BLaER1 (cell line): ENCODE results near the gene PGA4.
"Not testable (repeated sequence)": the region's sequence is repeated elsewhere in the genome, so short reads cannot be mapped to it uniquely, and the experiment has no call there.

Experiments used
- H3K27ac ChIP-seq: shearing (Covaris generic); formaldehyde crosslinking; 2 replicates; pipeline ENCODE4 v1.8.1; 2022
- H3K27me3 ChIP-seq: shearing (Covaris generic); formaldehyde crosslinking; 2 replicates; pipeline ENCODE4 v1.8.1; 2022
- H3K36me3 ChIP-seq: shearing (Covaris generic); formaldehyde crosslinking; 2 replicates; pipeline ENCODE4 v1.8.1; 2022
- H3K4me1 ChIP-seq: shearing (Covaris generic); formaldehyde crosslinking; 2 replicates; pipeline ENCODE4 v1.8.1; 2022
- H3K4me2 ChIP-seq: shearing (Covaris generic); formaldehyde crosslinking; 2 replicates; pipeline ENCODE4 v1.8.1; 2022
- H3K4me3 ChIP-seq: shearing (Covaris generic); formaldehyde crosslinking; 2 replicates; pipeline ENCODE4 v1.8.1; 2022
- H3K9ac ChIP-seq: shearing (Covaris generic); formaldehyde crosslinking; 2 replicates; pipeline ENCODE4 v1.8.1; 2022
- H3K9me3 ChIP-seq: shearing (Covaris generic); formaldehyde crosslinking; 2 replicates; pipeline ENCODE4 v1.8.1; 2022
- H4K20me1 ChIP-seq: shearing (Covaris generic); formaldehyde crosslinking; 2 replicates; pipeline ENCODE4 v1.8.1; 2022
- Cebpa-rat ChIP-seq: shearing (Covaris generic); IDR thresholded peaks from 2 replicates; pipeline ENCODE4 v1.8.1; 2022

Gene PGA4

DNA sequence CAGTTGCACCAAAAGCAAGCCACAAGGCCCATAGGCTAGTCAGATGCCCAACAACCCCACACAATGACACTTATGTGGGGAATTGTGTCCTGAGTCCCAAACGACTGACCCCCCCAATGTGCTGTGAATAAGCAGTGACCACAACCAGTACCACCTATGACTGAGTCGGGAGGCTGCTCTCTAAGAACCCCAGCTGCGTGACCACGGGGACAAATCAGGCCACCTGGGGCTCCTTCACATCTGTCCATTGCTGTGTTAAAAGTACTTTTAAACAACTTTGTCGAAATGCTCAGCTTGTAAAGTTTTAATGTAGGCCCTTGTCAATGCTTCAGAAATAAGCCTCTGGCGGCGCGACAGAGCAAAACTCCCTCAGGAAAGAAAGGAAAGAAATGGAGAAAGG is 18.1 kb downstream of the PGA4 start:
- not testable (repeated sequence) for H4K20me1 ChIP-seq, H3K9ac ChIP-seq
- peak overlapping the region; percentile 45; the same call in 1 of the 2 replicates for H3K4me2 ChIP-seq

GRCh38 chr11:61240875-61241274 is 18.7 kb downstream of the PGA4 start, which contains the start of gene PGA5:
TSS of gene PGA5 (plus strand) at chr11:61241175. CDS start at chr11:61241227, 52 bp downstream.
- H3K27ac ChIP-seq, H3K27me3 ChIP-seq, H3K9ac ChIP-seq, H3K4me3 ChIP-seq, H3K9me3 ChIP-seq, H3K36me3 ChIP-seq, H4K20me1 ChIP-seq, H3K4me1 ChIP-seq: not testable (repeated sequence)
- H3K4me2 ChIP-seq = peak within 1 kb of the TSS; percentile 45; the same call in 1 of the 2 replicates

More for the DNA sequence above, 18.1 kb downstream of the PGA4 start:
- not testable (repeated sequence) for H3K27ac ChIP-seq, H3K4me1 ChIP-seq, H3K36me3 ChIP-seq, H3K9me3 ChIP-seq, H3K4me3 ChIP-seq, H3K27me3 ChIP-seq

DNA sequence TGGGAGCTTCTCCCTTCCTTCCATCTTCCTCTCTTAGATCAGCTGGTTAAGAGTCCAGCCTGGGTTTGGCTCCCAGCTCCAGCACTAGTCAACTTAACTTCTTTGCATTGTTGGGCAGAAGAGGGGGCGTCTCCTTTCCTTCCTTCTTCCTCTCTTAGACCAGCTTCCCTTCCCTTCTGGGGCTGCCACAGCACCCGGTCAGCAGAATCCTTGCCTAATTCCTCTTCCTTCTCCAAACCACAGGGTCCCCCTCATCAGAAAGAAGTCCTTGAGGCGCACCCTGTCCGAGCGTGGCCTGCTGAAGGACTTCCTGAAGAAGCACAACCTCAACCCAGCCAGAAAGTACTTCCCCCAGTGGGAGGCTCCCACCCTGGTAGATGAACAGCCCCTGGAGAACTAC is 19.4 kb downstream of the PGA4 start:
- H3K9ac ChIP-seq, H3K9me3 ChIP-seq, H3K27me3 ChIP-seq, H4K20me1 ChIP-seq, H3K4me3 ChIP-seq, H3K4me1 ChIP-seq, H3K4me2 ChIP-seq, H3K27ac ChIP-seq, H3K36me3 ChIP-seq: not testable (repeated sequence)

DNA sequence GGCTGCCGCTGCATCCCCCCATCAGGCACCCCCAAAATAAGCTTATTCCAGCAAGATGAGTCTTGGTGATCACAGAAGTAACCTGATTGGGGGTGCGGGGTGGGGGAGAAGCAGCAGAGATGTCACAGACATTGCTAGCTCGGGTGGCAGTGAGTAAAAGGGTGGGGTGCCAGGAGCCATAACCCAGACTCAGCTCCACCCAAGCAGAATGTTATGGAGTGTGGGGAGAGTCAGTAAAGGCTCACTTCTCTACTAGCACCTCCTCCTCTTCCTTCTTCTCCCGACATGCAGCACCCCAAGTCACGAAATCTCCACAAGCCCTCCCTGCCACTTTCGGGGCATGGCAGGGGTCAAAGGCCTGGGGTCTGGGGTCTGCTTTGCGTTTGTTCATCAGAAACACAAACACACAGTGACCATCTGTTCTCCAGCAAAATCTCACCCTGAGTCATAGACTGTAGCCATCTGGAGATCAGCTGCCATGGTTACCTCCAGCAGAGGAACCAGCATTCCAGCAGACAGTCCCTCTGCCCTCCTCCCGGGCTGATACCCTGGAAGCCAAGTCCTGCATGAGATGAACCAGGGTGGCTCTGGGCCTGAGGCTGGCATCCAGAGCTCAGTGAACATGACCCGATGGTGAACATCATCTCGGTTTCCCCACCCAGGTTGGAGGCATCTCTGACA is 23.3 kb downstream of the PGA4 start:
- not testable (repeated sequence) for H3K4me1 ChIP-seq, H3K36me3 ChIP-seq, H3K27ac ChIP-seq, H4K20me1 ChIP-seq, H3K4me3 ChIP-seq, H3K9me3 ChIP-seq, H3K4me2 ChIP-seq, H3K27me3 ChIP-seq, H3K9ac ChIP-seq

GRCh38 chr11:61248071-61248470 is 25.9 kb downstream of the PGA4 start:
- not testable (repeated sequence) for H3K27me3 ChIP-seq, H3K27ac ChIP-seq, H3K9ac ChIP-seq, H3K9me3 ChIP-seq, H3K4me2 ChIP-seq, H3K4me3 ChIP-seq, H4K20me1 ChIP-seq
- Histone ChIP-seq H3K4me1 (peaks cover 23% of the 10 kb centered on the region; the same call in 1 of the 2 replicates), H3K36me3 (peaks cover 17% of the 10 kb centered on the region)

- H3K27me3 ChIP-seq, H4K20me1 ChIP-seq, H3K4me2 ChIP-seq, H3K27ac ChIP-seq, H3K9me3 ChIP-seq, H3K9ac ChIP-seq, H3K4me3 ChIP-seq: not testable (repeated sequence)
- H3K36me3 ChIP-seq = peaks cover 24% of the 10 kb centered on the region
- peaks cover 26% of the 10 kb centered on the region for H3K4me1 ChIP-seq
These were observed 27.1 kb downstream of the PGA4 start for GRCh38 chr11:61249201-61249600.

DNA sequence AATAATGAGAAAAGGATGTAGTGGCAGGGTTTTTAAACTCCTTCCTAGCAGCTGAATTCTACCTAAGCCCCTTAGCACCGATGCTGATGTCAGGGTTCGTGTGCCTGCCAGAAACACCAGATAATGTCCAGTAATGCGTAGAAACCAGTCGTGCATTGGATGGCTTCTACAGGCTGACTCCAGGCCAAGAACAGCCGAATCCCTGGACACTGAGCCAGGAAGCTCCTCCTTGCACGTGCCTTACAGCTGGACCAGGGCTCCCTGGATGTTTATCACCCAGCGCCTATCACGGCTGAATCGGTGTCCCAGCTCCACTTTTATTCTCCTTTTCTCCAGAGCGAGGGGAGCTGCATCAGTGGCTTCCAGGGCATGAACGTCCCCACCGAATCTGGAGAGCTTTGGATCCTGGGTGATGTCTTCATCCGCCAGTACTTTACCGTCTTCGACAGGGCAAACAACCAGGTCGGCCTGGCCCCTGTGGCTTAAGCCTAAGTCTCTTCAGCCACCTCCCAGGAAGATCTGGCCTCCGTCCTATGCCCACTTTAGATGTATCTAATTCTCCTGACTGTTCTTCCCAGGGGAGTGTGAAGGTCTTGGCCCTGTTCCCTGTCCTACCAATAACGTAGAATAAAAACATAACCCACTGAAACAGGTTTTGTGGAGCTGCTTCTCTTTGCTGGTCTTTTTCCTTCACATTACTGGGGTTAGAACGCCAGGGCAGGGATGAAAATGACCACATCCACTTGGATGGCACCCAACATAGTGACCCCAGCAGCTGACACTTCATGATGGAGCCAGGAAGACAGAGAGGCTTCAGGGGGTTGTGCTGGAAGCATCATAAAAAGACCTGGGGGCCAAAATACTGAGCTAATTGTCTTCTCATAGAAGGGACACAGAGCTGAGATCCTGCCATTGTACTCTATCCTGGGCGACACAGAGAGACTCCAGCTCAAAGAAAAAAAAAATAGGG is 28.9 kb downstream of the PGA4 start:
- peaks cover 24% of the 10 kb centered on the region; the same call in 1 of the 2 replicates for H4K20me1 ChIP-seq
- not testable (repeated sequence) for H3K27me3 ChIP-seq

GRCh38 chr11:61252332-61252731 is 30.2 kb downstream of the PGA4 start:
- H3K36me3 ChIP-seq = peaks cover 43% of the 10 kb centered on the region
- not testable (repeated sequence) for H3K27ac ChIP-seq, H3K9me3 ChIP-seq, H3K4me3 ChIP-seq, H3K9ac ChIP-seq, H3K27me3 ChIP-seq, H3K4me2 ChIP-seq
- peaks cover 44% of the 10 kb centered on the region for H3K4me1 ChIP-seq
- peaks cover 36% of the 10 kb centered on the region for H4K20me1 ChIP-seq

More for the DNA sequence above, 28.9 kb downstream of the PGA4 start:
- not testable (repeated sequence) for H3K27ac ChIP-seq, H3K9ac ChIP-seq, H3K4me3 ChIP-seq, H3K9me3 ChIP-seq
- peaks cover 31% of the 10 kb centered on the region for H3K36me3 ChIP-seq
- peak overlapping the region; percentile 22; the same call in 1 of the 2 replicates for H3K4me2 ChIP-seq
- H3K4me1 ChIP-seq = peaks cover 44% of the 10 kb centered on the region

- Histone ChIP-seq H3K9me3 (no peaks in the 10 kb centered on the region), H3K4me3 (no peak overlapping the region), H3K27me3 (no peaks in the 10 kb centered on the region), H3K4me2 (peak overlapping the region; percentile 41), H3K9ac (no peak overlapping the region), H3K36me3 (peaks cover 65% of the 10 kb centered on the region), H4K20me1 (peaks cover 48% of the 10 kb centered on the region), H3K27ac (no peak overlapping the region), H3K4me1 (peaks cover 44% of the 10 kb centered on the region)
- no peak for TF ChIP-seq Cebpa-rat
These were observed 32.4 kb downstream of the PGA4 start for GRCh38 chr11:61254403-61255025.
